C4-2B (cell line): Measurements from ENCODE around the gene ICE2.
A peak's percentile ranks its signal among the peaks of the same experiment; 100 is the strongest.

ENCODE experiments used
- H3K27ac ChIP-seq: fragments of 450-650 bp; 2 replicates; pipeline ENCODE4 v1.5.1; 2017
- CTCF ChIP-seq: fragments of 450-650 bp; conservative IDR thresholded peaks from 2 replicates; pipeline ENCODE4 v1.5.1; 2017; ENCODE audit warnings: mild to moderate bottlenecking
- ZFX ChIP-seq: fragments of 450-650 bp; IDR thresholded peaks from 2 replicates; pipeline ENCODE4 v1.6.1; 2017

Gene ICE2

GRCh38 chr15:60381148-60381788, 97.7 kb downstream of the ICE2 start:
- TF ChIP-seq ZFX (no peak), CTCF (no peak)
- H3K27ac ChIP-seq = no peak overlapping the region

GRCh38 chr15:60379525-60380274, 99.2 kb downstream of the ICE2 start:
- no peak overlapping the region for H3K27ac ChIP-seq
- TF ChIP-seq CTCF (no peak), ZFX (no peak)

- H3K27ac ChIP-seq = no peak overlapping the region
- no peak for TF ChIP-seq CTCF
- TF ChIP-seq ZFX = no peak
These were observed 99.8 kb downstream of the ICE2 start for GRCh38 chr15:60379185-60379524.

- H3K27ac ChIP-seq = peak overlapping the region; percentile 55
- no peak for TF ChIP-seq ZFX
- no peak for TF ChIP-seq CTCF
These were observed 102.3 kb downstream of the ICE2 start for GRCh38 chr15:60376677-60377095.

GRCh38 chr15:60375306-60375705, 103.6 kb downstream of the ICE2 start:
- peak overlapping the region; percentile 85; the same call in 1 of the 2 replicates for H3K27ac ChIP-seq
- TF ChIP-seq ZFX = no peak
- TF ChIP-seq CTCF = no peak

GRCh38 chr15:60374628-60375081, 104.3 kb downstream of the ICE2 start:
- H3K27ac ChIP-seq = peak overlapping the region; percentile 85
- TF ChIP-seq ZFX (peak; percentile 24; the same call in 1 of the 2 replicates), CTCF (no peak; the same call in 1 of the 2 replicates)

- TF ChIP-seq ZFX = no peak
- TF ChIP-seq CTCF = no peak
- H3K27ac ChIP-seq = peak overlapping the region; percentile 85
These were observed 104.7 kb downstream of the ICE2 start for GRCh38 chr15:60374209-60374608.
